DOHH2 (cell line): ENCODE results near the gene NDUFAF5.

Experiments
- H3F3A ChIP-seq: fragments of 200-600 bp; sonication (generic), shearing (Covaris generic); 2 replicates; pipeline ENCODE4 v1.6.0; 2016; ENCODE audit warnings: antibody characterized with exemption, mild to moderate bottlenecking; ENCODE audit not compliant: control insufficient read depth, insufficient read depth
- H3K27ac ChIP-seq: fragments of 200-600 bp; sonication (generic); 2 replicates; pipeline ENCODE4 v1.5.1; 2014; ENCODE audit warnings: low read depth, mild to moderate bottlenecking, low read length, moderate library complexity
- H3K27me3 ChIP-seq: fragments of 200-600 bp; sonication (generic); 2 replicates; pipeline ENCODE4 v1.6.1; 2014; ENCODE audit warnings: mild to moderate bottlenecking, low read length, mixed read lengths; ENCODE audit not compliant: control insufficient read depth
- H3K36me3 ChIP-seq: fragments of 200-600 bp; sonication (generic); 2 replicates; pipeline ENCODE4 v1.6.1; 2014; ENCODE audit warnings: mild to moderate bottlenecking, low read length, moderate library complexity, mixed read lengths; ENCODE audit not compliant: control insufficient read depth
- H3K4me1 ChIP-seq: fragments of 200-600 bp; sonication (generic); 2 replicates; pipeline ENCODE4 v1.6.1; 2014; ENCODE audit warnings: mild to moderate bottlenecking, low read length, mixed read lengths; ENCODE audit not compliant: control insufficient read depth
- H3K4me2 ChIP-seq: fragments of 200-600 bp; sonication (generic); 2 replicates; pipeline ENCODE4 v1.6.0; 2014; ENCODE audit warnings: mild to moderate bottlenecking, low read length, moderate library complexity
- H3K4me3 ChIP-seq: fragments of 200-600 bp; sonication (generic); 2 replicates; pipeline ENCODE4 v1.5.1; 2014; ENCODE audit warnings: mild to moderate bottlenecking, low read length, mixed read lengths
- H3K79me2 ChIP-seq: fragments of 200-600 bp; sonication (generic); 2 replicates; pipeline ENCODE4 v1.6.1; 2014; ENCODE audit warnings: mild to moderate bottlenecking, low read length, mixed read lengths; ENCODE audit not compliant: control insufficient read depth
- H3K9me2 ChIP-seq: fragments of 200-600 bp; sonication (generic); replicated peaks from 2 replicates; pipeline ENCODE4 v1.6.1; 2014; ENCODE audit warnings: mild to moderate bottlenecking, low read length, mixed read lengths; ENCODE audit not compliant: control insufficient read depth
- H3K9me3 ChIP-seq: fragments of 200-600 bp; sonication (generic); 2 replicates; pipeline ENCODE4 v1.6.1; 2014; ENCODE audit warnings: antibody characterized with exemption, low read length, mixed read lengths; ENCODE audit not compliant: control insufficient read depth, insufficient read depth
- H4K20me1 ChIP-seq: fragments of 200-600 bp; sonication (generic); 2 replicates; pipeline ENCODE4 v1.6.0; 2014; ENCODE audit warnings: low read depth, mild to moderate bottlenecking, antibody characterized with exemption, low read length, moderate library complexity; ENCODE audit not compliant: control insufficient read depth, insufficient read depth
- EZH2phosphoT487 ChIP-seq: fragments of 200-600 bp; sonication (generic); IDR thresholded peaks from 2 replicates; pipeline ENCODE4 v1.6.1; 2017; ENCODE audit warnings: borderline replicate concordance, mild to moderate bottlenecking, antibody characterized with exemption, low read length, moderate library complexity, mixed read lengths
- TF ChIP-seq, protein P1 (sequence below): fragments of 200-600 bp; sonication (generic); IDR thresholded peaks from one replicate; pipeline ENCODE4 v1.5.1; 2014; ENCODE audit warnings: antibody characterized with exemption, mild to moderate bottlenecking, low read depth, low read length; ENCODE audit not compliant: poor library complexity, severe bottlenecking

Gene NDUFAF5

DNA sequence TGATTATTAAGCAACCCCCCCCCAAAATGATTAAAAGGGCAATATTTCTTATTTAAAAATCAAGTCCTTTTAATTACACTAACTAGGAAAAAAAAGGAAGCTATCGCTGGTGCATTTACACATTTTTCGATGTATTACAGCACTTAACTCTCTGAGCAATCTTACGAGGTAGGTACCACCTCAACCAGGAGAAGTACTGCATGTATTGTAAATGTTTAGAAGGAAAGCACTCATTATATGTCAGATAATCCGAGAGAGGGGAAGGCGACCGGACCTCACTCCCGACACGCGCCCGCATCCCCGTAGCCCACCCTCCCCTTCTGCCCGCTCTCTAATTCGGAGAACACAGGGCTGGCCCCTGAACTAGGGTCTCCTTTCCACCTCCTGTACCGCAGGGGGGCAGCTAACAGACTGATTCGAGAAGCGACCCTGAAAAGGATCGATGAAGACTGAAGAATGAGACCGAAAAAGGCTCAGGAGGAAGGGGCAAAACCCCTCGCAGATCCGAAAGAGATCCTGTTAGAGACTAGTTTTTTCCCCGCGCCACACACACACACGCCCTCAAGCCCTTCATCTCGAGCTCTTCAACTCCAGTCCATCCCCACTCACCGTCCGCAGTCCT is 446 bp upstream of the NDUFAF5 start:
- peak overlapping the region; percentile 66 for H3K4me2 ChIP-seq
- no peaks in the 10 kb centered on the region for H3K9me2 ChIP-seq
- peak overlapping the region; percentile 87 for H3K4me3 ChIP-seq
- H3K36me3 ChIP-seq = peaks cover 50% of the 10 kb centered on the region
- H3K27ac ChIP-seq = no peak overlapping the region
- H3F3A ChIP-seq = peaks cover 9% of the 10 kb centered on the region
- no peaks in the 10 kb centered on the region for H3K27me3 ChIP-seq
- H3K9me3 ChIP-seq = no peaks in the 10 kb centered on the region
- H3K79me2 ChIP-seq = peaks cover 65% of the 10 kb centered on the region
- TF ChIP-seq, protein P1, sequence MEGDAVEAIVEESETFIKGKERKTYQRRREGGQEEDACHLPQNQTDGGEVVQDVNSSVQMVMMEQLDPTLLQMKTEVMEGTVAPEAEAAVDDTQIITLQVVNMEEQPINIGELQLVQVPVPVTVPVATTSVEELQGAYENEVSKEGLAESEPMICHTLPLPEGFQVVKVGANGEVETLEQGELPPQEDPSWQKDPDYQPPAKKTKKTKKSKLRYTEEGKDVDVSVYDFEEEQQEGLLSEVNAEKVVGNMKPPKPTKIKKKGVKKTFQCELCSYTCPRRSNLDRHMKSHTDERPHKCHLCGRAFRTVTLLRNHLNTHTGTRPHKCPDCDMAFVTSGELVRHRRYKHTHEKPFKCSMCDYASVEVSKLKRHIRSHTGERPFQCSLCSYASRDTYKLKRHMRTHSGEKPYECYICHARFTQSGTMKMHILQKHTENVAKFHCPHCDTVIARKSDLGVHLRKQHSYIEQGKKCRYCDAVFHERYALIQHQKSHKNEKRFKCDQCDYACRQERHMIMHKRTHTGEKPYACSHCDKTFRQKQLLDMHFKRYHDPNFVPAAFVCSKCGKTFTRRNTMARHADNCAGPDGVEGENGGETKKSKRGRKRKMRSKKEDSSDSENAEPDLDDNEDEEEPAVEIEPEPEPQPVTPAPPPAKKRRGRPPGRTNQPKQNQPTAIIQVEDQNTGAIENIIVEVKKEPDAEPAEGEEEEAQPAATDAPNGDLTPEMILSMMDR = no peak
- TF ChIP-seq EZH2phosphoT487 = no peak
- H3K4me1 ChIP-seq = peaks cover 37% of the 10 kb centered on the region
- peaks cover 32% of the 10 kb centered on the region for H4K20me1 ChIP-seq

GRCh38 chr20:13786143-13786828 is 1.5 kb downstream of the NDUFAF5 start:
- Histone ChIP-seq H3K27me3 (no peaks in the 10 kb centered on the region), H3K79me2 (peaks cover 50% of the 10 kb centered on the region), H3K9me3 (no peaks in the 10 kb centered on the region), H3K4me1 (peaks cover 20% of the 10 kb centered on the region), H3K27ac (no peak overlapping the region), H3F3A (peaks cover 4% of the 10 kb centered on the region), H3K36me3 (peaks cover 51% of the 10 kb centered on the region), H3K4me2 (peak overlapping the region; percentile 66), H4K20me1 (peaks cover 17% of the 10 kb centered on the region), H3K9me2 (no peaks in the 10 kb centered on the region), H3K4me3 (peak overlapping the region; percentile 87)
- TF ChIP-seq, protein P1 = no peak
- no peak for TF ChIP-seq EZH2phosphoT487

DNA sequence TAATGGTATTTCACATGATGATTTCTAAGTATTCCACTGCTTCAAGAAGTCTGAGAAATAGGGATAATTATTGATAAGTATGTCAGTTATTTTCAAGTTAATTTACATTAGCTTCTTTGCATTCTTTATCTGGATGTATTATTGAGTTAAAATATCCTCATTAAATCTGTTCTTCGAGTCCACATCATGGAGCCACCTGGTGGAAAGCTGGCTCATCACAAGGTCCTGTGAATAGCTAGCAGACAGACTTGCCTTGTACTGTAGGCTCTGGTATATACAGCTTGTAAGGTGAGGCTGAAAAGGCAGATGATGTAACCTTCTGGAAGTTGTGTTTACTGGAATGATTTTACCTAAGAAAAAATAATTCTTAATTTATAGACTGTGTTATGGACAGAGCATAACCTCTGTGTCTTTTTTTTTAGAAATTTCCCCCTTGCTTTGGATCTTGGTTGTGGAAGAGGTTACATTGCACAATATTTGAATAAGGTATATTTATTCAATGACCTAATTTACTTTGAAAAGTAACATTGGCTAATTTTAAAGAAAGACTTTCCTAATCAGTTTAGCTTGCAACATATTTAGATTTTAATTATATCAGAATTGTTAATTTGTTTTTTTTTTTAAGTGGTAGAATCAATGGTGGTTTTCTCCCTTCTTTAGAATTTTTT is 3.5 kb downstream of the NDUFAF5 start:
- Histone ChIP-seq H3K36me3 (peaks cover 54% of the 10 kb centered on the region), H3F3A (peaks cover 4% of the 10 kb centered on the region), H3K27ac (no peak overlapping the region), H3K4me3 (no peak overlapping the region), H4K20me1 (peaks cover 12% of the 10 kb centered on the region), H3K27me3 (no peaks in the 10 kb centered on the region), H3K9me2 (no peaks in the 10 kb centered on the region), H3K9me3 (no peaks in the 10 kb centered on the region), H3K79me2 (peaks cover 44% of the 10 kb centered on the region), H3K4me1 (peaks cover 20% of the 10 kb centered on the region), H3K4me2 (no peak overlapping the region)
- TF ChIP-seq EZH2phosphoT487 = no peak
- TF ChIP-seq, protein P1 = peak; percentile 65
